Globus pallidus (tissue), 1 donor: ENCODE measurements around the gene NDUFV1.

Experiments used
- DNase-seq: peaks from one replicate; pipeline ENCODE4 v3.0.0-alpha.2; 2015; ENCODE audit warnings: low spot score

Gene NDUFV1

DNA sequence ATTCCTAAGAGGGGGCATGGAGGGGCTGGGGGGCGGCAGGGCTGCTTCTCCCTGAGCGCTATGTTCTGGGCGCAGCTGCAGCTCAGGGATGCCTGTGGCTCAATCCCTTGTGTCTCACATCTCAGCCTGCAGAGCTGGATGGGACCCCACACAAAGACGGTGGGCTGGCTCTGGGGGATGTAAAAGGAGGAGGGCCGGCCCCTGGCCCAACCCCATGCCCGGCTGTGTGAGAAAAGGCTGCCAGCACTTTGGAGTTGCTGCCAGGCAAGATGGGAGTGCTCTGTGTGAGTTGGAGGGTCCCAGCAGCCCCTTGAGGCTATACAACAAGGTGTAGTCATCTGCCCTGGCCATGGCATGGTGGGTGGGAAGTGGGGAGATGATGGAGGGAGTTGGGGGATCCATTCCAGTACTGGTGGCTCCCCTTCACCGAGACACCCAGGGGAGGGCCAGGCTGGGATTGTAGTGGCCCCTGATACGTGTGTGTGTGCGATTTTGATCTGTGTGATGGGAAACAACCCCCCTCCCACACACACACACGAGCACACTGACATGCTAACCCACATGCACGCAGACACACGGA is 34.1 kb downstream of the NDUFV1 start:
- DNase-seq, result no peak

- no peak for DNase-seq
These were observed 34.8 kb downstream of the NDUFV1 start for GRCh38 chr11:67641338-67642172.

GRCh38 chr11:67642173-67643120 is 35.7 kb downstream of the NDUFV1 start:
- DNase-seq, result no peak

- no peak for DNase-seq
These were observed 37.3 kb downstream of the NDUFV1 start for GRCh38 chr11:67644042-67644441.

GRCh38 chr11:67644472-67645418 is 38.0 kb downstream of the NDUFV1 start:
- no peak for DNase-seq

- no peak for DNase-seq
These were observed 39.1 kb downstream of the NDUFV1 start for GRCh38 chr11:67645521-67646461.

DNA sequence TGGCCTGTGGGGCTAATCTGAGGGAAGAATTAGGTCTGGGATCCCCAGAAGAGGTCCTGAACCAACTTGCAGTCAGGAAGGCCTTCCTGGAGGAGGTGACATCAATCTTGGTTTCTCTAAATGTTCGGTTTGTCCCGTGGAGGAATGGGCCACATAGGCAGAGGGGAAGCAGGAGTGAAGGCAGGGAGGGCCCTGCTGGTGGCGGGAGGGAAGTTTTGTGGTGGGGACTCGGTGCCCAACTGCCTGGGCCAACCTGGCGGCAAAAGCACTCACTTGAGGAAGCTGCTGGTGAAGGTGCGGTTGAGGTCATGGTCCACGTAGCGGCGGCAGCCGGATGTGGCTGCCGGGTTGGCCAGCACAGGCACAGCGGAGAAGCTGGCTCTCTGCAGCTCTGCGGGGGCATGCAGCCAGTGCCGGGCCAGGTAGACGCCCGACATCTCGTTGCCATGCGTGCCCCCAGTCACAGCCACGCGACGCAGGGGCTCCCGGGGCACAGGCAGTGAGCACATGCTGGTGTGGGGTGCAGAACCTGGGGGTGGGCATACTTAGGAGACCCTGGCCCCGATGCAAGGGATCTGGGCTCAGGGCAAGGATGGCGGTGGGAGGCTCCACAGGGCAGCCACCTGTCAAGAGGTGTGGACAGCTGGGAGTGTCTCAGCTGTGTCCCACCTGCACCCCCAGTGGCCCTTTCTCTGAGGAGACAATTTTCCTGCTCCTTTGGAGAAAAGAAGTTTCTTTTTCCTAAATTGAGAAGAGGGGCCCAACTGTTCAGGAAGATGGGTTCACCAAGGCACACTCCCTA is 40.0 kb downstream of the NDUFV1 start:
- DNase-seq, result no peak

GRCh38 chr11:67647471-67647870 is 40.7 kb downstream of the NDUFV1 start:
- DNase-seq, result no peak

- no peak for DNase-seq
These were observed 41.5 kb downstream of the NDUFV1 start for GRCh38 chr11:67648140-67648795.

DNA sequence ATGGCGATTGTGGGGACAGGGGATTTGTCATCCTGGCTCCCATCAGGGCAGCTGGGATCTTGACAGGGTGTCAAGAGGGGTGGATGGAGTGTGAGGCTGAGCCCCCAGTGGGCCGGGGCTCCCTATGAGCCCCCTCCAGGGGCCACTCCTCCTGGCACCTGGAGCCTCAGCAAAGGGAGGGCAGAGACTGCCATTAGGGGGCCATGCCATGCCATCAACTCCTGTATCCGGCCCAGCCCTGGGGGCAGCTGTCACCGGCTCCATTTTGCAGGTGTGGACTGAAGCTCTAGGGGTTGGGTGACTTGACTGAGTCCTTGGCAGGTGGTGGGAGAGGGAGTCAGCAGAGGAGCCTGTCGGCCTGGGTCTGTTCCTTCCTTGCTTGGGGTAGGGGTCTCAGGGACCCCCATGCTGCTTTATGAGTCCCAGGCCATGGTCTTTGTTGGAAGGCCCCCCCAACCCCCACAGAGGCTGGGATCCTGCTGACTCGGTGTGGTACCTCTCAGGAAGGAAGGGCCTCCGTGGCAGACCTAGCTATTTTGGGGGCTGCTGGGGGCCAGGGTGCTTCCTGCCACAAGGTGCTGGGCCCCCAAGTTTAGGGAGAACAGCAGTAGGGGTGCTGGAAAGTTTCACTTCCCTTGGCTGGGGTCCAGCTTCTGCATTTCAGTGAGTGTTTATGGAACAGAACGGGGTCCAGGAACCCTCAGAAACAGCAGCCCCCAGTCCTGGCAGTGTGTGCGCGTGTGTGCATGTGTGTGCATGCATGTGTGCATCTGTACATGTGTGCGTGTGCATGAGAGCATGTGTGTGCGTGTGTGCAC is 42.3 kb downstream of the NDUFV1 start:
- DNase-seq, result peak; percentile 43

DNA sequence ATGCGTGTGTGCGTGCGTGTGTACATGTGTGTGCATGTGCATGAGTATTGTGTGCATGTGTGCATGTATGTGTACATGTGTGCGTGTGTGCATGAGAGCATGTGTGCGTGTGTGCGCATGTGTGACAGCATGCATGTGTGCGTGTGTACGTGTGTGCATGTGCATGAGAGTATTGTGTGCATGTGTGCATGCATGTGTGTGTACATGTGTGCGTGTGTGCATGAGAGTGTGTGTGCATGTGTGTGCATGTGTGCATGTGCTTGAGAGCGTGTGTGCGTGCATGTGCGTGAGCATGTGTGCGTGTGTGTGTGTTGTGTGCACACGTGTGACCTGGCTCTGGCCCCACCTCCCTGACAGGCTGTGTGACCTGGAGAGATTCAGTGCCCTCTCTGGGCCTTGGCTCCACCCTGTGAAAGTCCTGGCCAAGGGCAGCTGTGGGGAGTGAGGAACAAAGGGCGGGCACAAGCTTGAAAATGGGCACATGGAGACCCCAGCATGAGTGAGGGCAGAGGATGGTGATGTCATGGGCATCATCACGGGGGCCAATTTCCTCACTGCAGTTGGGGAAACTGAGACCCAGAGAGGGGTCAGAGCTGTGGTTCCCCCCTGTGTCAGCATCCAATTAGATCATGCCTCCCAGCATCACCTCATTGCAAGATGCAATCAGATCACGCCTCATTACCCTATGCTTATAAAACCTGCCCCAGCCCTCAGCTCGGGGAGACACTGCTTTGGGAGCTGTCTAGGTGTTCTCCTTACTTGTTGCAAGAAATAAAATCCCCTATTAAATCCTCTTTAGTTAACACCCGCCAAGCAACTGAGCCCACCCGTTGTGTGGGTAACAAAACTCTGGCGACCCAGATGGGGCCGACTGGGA is 43.1 kb downstream of the NDUFV1 start:
- no peak for DNase-seq

GRCh38 chr11:67651976-67652781 is 45.4 kb downstream of the NDUFV1 start:
- DNase-seq, result no peak

DNA sequence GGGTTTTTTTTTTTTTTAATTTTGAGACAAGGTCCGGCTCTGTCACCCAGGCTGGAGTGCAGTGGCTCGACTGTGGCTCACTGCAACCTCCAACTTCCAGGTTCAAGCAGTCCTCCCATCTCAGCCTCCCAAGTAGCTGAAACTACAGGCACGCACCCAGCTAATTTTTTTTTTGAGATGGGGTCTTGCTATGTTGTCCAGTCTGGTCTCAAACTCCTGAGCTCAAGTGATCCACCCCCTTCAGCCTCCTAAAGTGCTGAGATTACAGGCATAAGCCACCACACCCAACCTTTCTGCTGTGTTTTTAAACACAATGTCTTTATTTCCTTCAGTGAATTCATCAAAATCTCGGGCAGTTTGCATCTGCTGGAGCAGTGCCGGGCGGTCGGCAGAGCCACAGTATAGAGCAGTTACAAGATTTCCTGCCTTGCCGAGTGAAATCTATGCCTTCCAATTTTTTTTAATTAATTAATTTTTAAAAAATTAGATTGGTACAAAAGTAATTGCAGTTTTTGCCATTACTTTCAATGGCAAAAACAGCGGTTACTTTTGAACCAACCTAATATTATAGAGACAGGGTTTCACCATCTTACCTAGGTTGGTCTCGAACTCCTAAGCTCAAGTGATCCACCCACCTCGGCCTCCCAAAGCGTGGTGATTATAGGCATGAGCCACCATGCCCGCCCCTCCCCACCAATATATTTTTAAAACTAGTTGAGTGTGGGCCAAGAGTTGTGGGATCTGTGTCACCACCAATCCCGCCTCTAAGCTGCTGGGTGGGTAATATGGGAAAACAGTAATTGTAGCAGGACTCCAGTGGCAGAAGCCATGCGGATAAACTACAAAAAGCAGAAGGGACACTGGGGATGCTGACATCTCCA is 46.5 kb downstream of the NDUFV1 start:
- DNase-seq, result no peak

GRCh38 chr11:67654225-67654624 is 47.5 kb downstream of the NDUFV1 start:
- DNase-seq, result no peak

DNA sequence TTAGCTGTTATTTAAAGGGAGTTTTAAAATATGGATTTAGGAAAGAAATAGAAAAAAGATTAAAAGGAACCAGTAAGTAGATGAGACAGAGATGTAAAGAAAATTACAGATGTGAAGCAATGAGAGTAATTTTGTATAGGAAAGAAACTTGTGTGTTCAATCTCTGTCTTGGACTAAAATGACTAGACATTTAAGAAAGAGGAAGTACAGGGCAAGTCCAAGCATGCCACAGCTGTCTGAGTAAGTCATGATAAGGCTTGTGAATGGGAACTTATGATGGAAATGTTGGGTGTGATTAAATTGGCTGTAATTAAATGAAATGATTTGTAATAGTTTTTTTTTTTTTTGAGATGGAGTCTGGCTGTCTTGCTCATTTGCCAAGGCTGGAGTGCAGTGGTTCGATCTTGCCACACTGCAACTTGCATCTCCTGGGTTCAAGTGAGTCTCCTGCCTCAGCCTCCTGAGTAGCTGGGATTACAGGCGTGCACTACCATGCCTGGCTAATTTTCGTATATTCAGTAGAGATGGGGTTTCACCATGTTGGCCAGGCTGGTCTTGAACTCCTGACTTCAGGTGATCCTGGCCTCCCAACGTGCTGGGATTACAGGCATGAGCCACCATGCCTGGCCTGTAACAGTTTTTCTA is 49.7 kb downstream of the NDUFV1 start:
- no peak for DNase-seq
